HepG2 (cell line): Measurements from ENCODE around the gene CSF3R. TPM values are rescaled to one million over a fixed set of nuclear protein-coding genes. Genes with fewer than 3 reads are reported as not detected.
A peak's percentile ranks its signal among the peaks of the same experiment; 100 is the strongest.

Experiments
- ATAC-seq: fragments of 200-7000 bp; cut with Tn5 transposase; 3 replicates; pipeline ENCODE4 v1.9.1; 2020; ENCODE audit warnings: mild to moderate bottlenecking, moderate library complexity
- BruUV-seq: library from RNA; stranded (reverse); fragments of 400-500 nt; replicated peaks from 2 replicates; lab custom pipeline; 2021; lab: Mats Ljungman, UMichigan
- CTCF ChIA-PET: fragments of 300-600 bp; formaldehyde crosslinking; extraction: SDS; loops from one replicate; lab custom pipeline; 2021; ENCODE audit warnings: low total read pairs, inconsistent platforms, low intra/inter-chr PET ratio; lab: Yijun Ruan, JAX
- POLR2A ChIA-PET: fragments of 350-600 bp; sonication (Branson Sonifier 250); formaldehyde crosslinking; loops from one replicate; lab custom pipeline; 2020; ENCODE audit warnings: antibody characterized with exemption, inconsistent platforms; lab: Yijun Ruan, JAX
- DNase-seq: peaks from one replicate; pipeline ENCODE4 v3.0.0-alpha.2; 2015; ENCODE audit warnings: low spot score
- FAIRE-seq: peaks from 3 replicates; lab custom pipeline; 2011; peaks lifted over from hg19 to GRCh38; lab: Jason Lieb, UNC
- H2AFZ ChIP-seq: one replicate; pipeline ENCODE4 v1.6.1; 2011; ENCODE audit warnings: low read length, inconsistent platforms
- H3K27ac ChIP-seq: fragments of 300-600 bp; 3 replicates; pipeline ENCODE4 v1.8.0; 2011; ENCODE audit warnings: mixed run types, mild to moderate bottlenecking, mixed read lengths, low read length, inconsistent platforms; ENCODE audit not compliant: insufficient read depth; ENCODE audit errors: extremely low read length
- H3K27me3 ChIP-seq, 2 experiments: fragments of 200-600 bp in 1 of 2; 2 replicates in 1 of 2; 3 replicates in 1 of 2; pipeline versions ENCODE4 v1.6.0 to v1.8.0; 2011; ENCODE audit warnings: low read length in 2 of 2, mild to moderate bottlenecking in 2 of 2, moderate library complexity in 2 of 2, inconsistent platforms in 1 of 2; ENCODE audit not compliant: insufficient read depth in 2 of 2, control insufficient read depth in 1 of 2
- H3K36me3 ChIP-seq, 2 experiments: fragments of 200-600 bp in 1 of 2; replicated peaks in 1 of 2; 2 replicates in 1 of 2; 3 replicates in 1 of 2; pipeline versions ENCODE4 v1.5.1 to v1.8.0; 2011; ENCODE audit warnings: low read length in 2 of 2, inconsistent platforms in 1 of 2; ENCODE audit not compliant: insufficient read depth in 2 of 2, control insufficient read depth in 1 of 2
- H3K4me1 ChIP-seq: 2 replicates; pipeline ENCODE4 v1.5.1; 2012; ENCODE audit warnings: low read length, inconsistent platforms; ENCODE audit not compliant: insufficient read depth
- H3K4me2 ChIP-seq: 2 replicates; pipeline ENCODE4 v1.6.0; 2011; ENCODE audit warnings: low read depth, low read length, inconsistent platforms
- H3K4me3 ChIP-seq, 3 experiments: fragments of 200-600 bp in 1 of 3; sonication (generic), shearing (Covaris generic) in 1 of 3; replicated peaks in 1 of 3; 2 replicates each; pipeline ENCODE4 v1.5.1; 2011 to 2016; ENCODE audit warnings: low read length in 3 of 3, inconsistent platforms in 2 of 3, low read depth in 2 of 3, mild to moderate bottlenecking in 2 of 3, control low read depth in 1 of 3, mixed read lengths in 1 of 3; ENCODE audit not compliant: insufficient read depth in 1 of 3
- H3K79me2 ChIP-seq: one replicate; pipeline ENCODE4 v1.6.1; 2011; ENCODE audit warnings: low read length, inconsistent platforms; ENCODE audit not compliant: insufficient read depth
- H3K9ac ChIP-seq: 2 replicates; pipeline ENCODE4 v1.6.0; 2011; ENCODE audit warnings: mild to moderate bottlenecking, low read depth, low read length, inconsistent platforms; ENCODE audit not compliant: insufficient read depth
- H3K9me3 ChIP-seq: 2 replicates; pipeline ENCODE4 v1.5.1; 2012; ENCODE audit warnings: mild to moderate bottlenecking, low read length
- H4K20me1 ChIP-seq: 2 replicates; pipeline ENCODE4 v1.6.0; 2011; ENCODE audit warnings: inconsistent platforms, mild to moderate bottlenecking, low read length, moderate library complexity; ENCODE audit not compliant: insufficient read depth
- TFDP2 ChIP-seq: sonication (generic); formaldehyde crosslinking; IDR thresholded peaks from 2 replicates; pipeline ENCODE4 v1.4.0; 2020; ENCODE audit warnings: missing genetic modification reagents
- ZGPAT ChIP-seq: IDR thresholded peaks from 2 replicates; pipeline ENCODE4 v1.6.1; 2016; ENCODE audit warnings: mild to moderate bottlenecking
- WGBS: methylation state at CpG from one replicate; pipeline ENCODE4 v1.1.6; 2017; ENCODE audit warnings: low lambda C conversion rate; 5-methylcytosine and 5-hydroxymethylcytosine counted together
- in situ Hi-C: cut with HindIII; loops from 2 replicates; pipeline ENCODE4 v1.10.0; 2017; ENCODE audit warnings: low pct_unique_long_range_greater_than_20kb; ENCODE audit not compliant: extremely low pct_ligation_motif_present
- intact Hi-C: fragments of 100-400 bp; cut with micrococcal nuclease; formaldehyde crosslinking; loops from one replicate; pipeline ENCODE4 v1.10.0; 2022; ENCODE audit not compliant: unreplicated experiment
- polyA plus RNA-seq, 8 experiments: library from polyadenylated mRNA; depleted of rRNA in 3 of 8; stranded (reverse) in 7 of 8; unstranded in 1 of 8; fragments of >200 nt; fragmentation: Illumina TruSeq in 4 of 8; extraction: Trizol in 4 of 8; gene quantifications; 2 replicates each; pipeline versions ENCODE4 v1.2.1 to v1.2.3, GENCODE V29; 2011 to 2016; ENCODE audit warnings: low read depth in 4 of 8, missing spikeins in 1 of 8, mixed read lengths in 1 of 8; ENCODE audit not compliant: insufficient read depth in 1 of 8
- total RNA-seq, 5 experiments: library from RNA; depleted of rRNA; stranded (reverse); fragments of >200 nt; fragmentation: Illumina TruSeq; extraction: Trizol; gene quantifications; 2 replicates each; pipeline ENCODE4 v1.2.3, GENCODE V29; 2016; ENCODE audit warnings: low read depth in 1 of 5
- TF ChIP-seq, protein P1 (sequence below): fragments of 450-650 bp; IDR thresholded peaks from 2 replicates; pipeline ENCODE4 v1.6.1; 2016

CSF3R gene
- total and polyA plus RNA-seq, 2 of the 13 experiments (the other 11 are each of a cell fraction or from before 2014, with no cell fraction given): 11.9 to 28.8 TPM

GRCh38 chr1:36525166-36525565, 42.5 kb upstream of the CSF3R start:
- in situ Hi-C loops (no loop called here), intact Hi-C loops (no loop called here)
- Histone ChIP-seq H4K20me1 (no peaks in the 10 kb centered on the region), H3K27me3 (peaks cover 0 to 15% of the 10 kb centered on the region in 2 experiments; a peak in 3 of 5 replicates), H3K79me2 (no peaks in the 10 kb centered on the region), H3K4me3 (no peak overlapping the region), H3K36me3 (no peaks in the 10 kb centered on the region), H3K9me3 (no peaks in the 10 kb centered on the region), H2AFZ (no peak overlapping the region), H3K27ac (no peak overlapping the region), H3K4me2 (no peak overlapping the region), H3K4me1 (no peaks in the 10 kb centered on the region), H3K9ac (no peak overlapping the region)
- DNase-seq (no peak), ATAC-seq (no peak), FAIRE-seq (no peak)
- ChIA-PET POLR2A (no interaction called here), CTCF (no interaction called here)
- no peak for TF ChIP-seq TFDP2 (CRISPR knock-in tag)
- TF ChIP-seq, protein P1, sequence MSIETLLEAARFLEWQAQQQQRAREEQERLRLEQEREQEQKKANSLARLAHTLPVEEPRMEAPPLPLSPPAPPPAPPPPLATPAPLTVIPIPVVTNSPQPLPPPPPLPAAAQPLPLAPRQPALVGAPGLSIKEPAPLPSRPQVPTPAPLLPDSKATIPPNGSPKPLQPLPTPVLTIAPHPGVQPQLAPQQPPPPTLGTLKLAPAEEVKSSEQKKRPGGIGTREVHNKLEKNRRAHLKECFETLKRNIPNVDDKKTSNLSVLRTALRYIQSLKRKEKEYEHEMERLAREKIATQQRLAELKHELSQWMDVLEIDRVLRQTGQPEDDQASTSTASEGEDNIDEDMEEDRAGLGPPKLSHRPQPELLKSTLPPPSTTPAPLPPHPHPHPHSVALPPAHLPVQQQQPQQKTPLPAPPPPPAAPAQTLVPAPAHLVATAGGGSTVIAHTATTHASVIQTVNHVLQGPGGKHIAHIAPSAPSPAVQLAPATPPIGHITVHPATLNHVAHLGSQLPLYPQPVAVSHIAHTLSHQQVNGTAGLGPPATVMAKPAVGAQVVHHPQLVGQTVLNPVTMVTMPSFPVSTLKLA: peak; percentile 39; the same call in 1 of the 2 replicates
- TF ChIP-seq ZGPAT: no peak
- no TSS peak for BruUV-seq
- WGBS: 67% methylated on average over 5 of the region's 10 CpGs
